Fibroblast of skin of right biceps (primary cell): ENCODE measurements around the gene ATP9A.
A peak's percentile ranks its signal among the peaks of the same experiment; 100 is the strongest.
"Not testable (repeated sequence)": the region's sequence is repeated elsewhere in the genome, so short reads cannot be mapped to it uniquely, and the experiment has no call there.

ENCODE experiments used
- DNase-seq: peaks from one replicate; pipeline ENCODE4 v3.0.0-alpha.2; 2013

The ATP9A gene

GRCh38 chr20:51653226-51653625 is 115.0 kb downstream of the ATP9A start:
- DNase-seq = no peak

GRCh38 chr20:51651921-51652549 is 116.2 kb downstream of the ATP9A start:
- no peak for DNase-seq

GRCh38 chr20:51650685-51651134 is 117.5 kb downstream of the ATP9A start:
- peak; percentile 75 for DNase-seq

- DNase-seq = no peak
Measured at GRCh38 chr20:51648571-51648947, 119.6 kb downstream of the ATP9A start.

GRCh38 chr20:51647674-51648570 is 120.3 kb downstream of the ATP9A start:
- no peak for DNase-seq

GRCh38 chr20:51643810-51644209 is 124.4 kb downstream of the ATP9A start:
- DNase-seq = not testable (repeated sequence)

- no peak for DNase-seq
Measured at GRCh38 chr20:51643390-51643789, 124.8 kb downstream of the ATP9A start.

GRCh38 chr20:51641866-51642265 is 126.3 kb downstream of the ATP9A start:
- no peak for DNase-seq

GRCh38 chr20:51640743-51641142 is 127.4 kb downstream of the ATP9A start:
- no peak for DNase-seq

GRCh38 chr20:51639206-51639832 is 128.9 kb downstream of the ATP9A start:
- peak; percentile 62 for DNase-seq

GRCh38 chr20:51637241-51637640 is 130.9 kb downstream of the ATP9A start:
- no peak for DNase-seq

GRCh38 chr20:51636123-51636522 is 132.1 kb downstream of the ATP9A start:
- DNase-seq = no peak

- no peak for DNase-seq
Measured at GRCh38 chr20:51635680-51636079, 132.5 kb downstream of the ATP9A start.

GRCh38 chr20:51634877-51635276 is 133.3 kb downstream of the ATP9A start:
- no peak for DNase-seq

GRCh38 chr20:51634257-51634656 is 133.9 kb downstream of the ATP9A start:
- DNase-seq = no peak

- no peak for DNase-seq
Measured at GRCh38 chr20:51633430-51633829, 134.8 kb downstream of the ATP9A start.

- no peak for DNase-seq
Measured at GRCh38 chr20:51631953-51632352, 136.2 kb downstream of the ATP9A start.

GRCh38 chr20:51631011-51631950 is 136.9 kb downstream of the ATP9A start:
- peak; percentile 99 for DNase-seq

- no peak for DNase-seq
Measured at GRCh38 chr20:51629399-51630058, 138.7 kb downstream of the ATP9A start.

- peak; percentile 78 for DNase-seq
Measured at GRCh38 chr20:51628533-51629398, 139.4 kb downstream of the ATP9A start.

- no peak for DNase-seq
Measured at GRCh38 chr20:51627586-51627985, 140.6 kb downstream of the ATP9A start.
